Astrocyte of the cerebellum (primary cell): ENCODE measurements around the gene FUT6.

Experiments
- DNase-seq: peaks from one replicate; pipeline ENCODE4 v3.0.0-alpha.2; 2011; ENCODE audit warnings: low read depth
- H3K4me3 ChIP-seq: 2 replicates; pipeline ENCODE4 v1.5.1; 2011; ENCODE audit warnings: mild to moderate bottlenecking, low read depth, low read length, moderate library complexity
- CTCF ChIP-seq: IDR thresholded peaks from 2 replicates; pipeline ENCODE4 v1.5.1; 2012; ENCODE audit warnings: low read length, low read depth, moderate library complexity, mild to moderate bottlenecking; ENCODE audit errors: missing control alignments
- in situ Hi-C: cut with HindIII; loops from 2 replicates; pipeline ENCODE4 v1.10.0; 2017; ENCODE audit warnings: low sequenced_read_pairs

Gene FUT6

GRCh38 chr19:5801796-5802619, 37.5 kb downstream of the FUT6 start:
- TF ChIP-seq CTCF = no peak
- in situ Hi-C loops = no loop called here
- no peak for DNase-seq
- H3K4me3 ChIP-seq = no peak overlapping the region

GRCh38 chr19:5800361-5801270, 38.9 kb downstream of the FUT6 start:
- in situ Hi-C loops = no loop called here
- H3K4me3 ChIP-seq = no peak overlapping the region
- TF ChIP-seq CTCF = no peak

GRCh38 chr19:5799247-5800241, 40.0 kb downstream of the FUT6 start:
- in situ Hi-C loops = no loop called here
- no peak for TF ChIP-seq CTCF
- H3K4me3 ChIP-seq = no peak overlapping the region
- DNase-seq = no peak

More at GRCh38 chr19:5800361-5801270, 38.9 kb downstream of the FUT6 start:
- DNase-seq = no peak

DNA sequence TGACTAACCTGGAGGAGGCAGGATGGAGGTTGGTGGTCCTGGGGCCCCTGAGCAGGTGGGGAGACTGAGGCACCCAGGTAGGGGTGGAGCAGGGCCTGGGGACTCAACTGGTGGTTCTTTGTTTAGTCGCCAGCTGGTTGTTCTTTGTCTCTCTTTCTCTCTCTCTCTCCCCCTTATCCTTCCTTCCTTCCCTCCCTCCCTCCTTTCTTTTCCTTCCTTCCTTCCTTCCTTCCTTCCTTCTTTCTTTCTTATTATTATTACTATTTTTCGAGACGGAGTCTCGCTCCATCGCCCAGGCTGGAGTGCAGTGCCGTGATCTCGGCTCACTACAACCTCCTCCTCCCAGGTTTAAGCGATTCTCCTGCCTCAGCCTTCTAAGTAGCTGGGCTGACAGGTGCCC, 41.3 kb downstream of the FUT6 start:
- no peak overlapping the region for H3K4me3 ChIP-seq
- no peak for TF ChIP-seq CTCF
- no peak for DNase-seq
- in situ Hi-C loops = no loop called here

DNA sequence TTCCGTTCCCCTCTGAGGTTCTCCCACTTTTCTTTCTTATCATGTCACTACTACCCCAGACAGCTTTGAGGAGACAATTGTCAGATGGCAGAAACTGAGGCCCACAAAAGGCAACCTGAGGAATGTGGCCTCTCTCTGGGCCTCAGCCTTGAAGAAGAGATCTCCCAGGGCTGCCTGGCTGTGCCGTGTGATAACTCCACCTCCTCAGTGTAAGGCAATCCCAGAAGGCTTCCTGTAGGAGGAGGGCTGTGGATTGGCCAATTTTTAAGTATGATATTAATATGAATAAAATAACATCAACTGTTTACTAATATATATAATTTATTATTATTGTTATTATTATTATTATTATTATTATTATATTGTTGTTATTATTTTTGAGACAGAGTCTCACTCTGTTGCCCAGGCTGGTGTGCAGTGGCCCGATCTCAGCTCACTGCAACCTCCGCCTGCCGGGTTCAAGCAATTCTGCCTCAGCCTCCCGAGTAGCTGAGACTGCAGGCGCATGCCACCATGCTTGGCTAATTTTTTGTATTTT, 44.1 kb downstream of the FUT6 start:
- H3K4me3 ChIP-seq = no peak overlapping the region
- no peak for TF ChIP-seq CTCF
- DNase-seq = no peak
- in situ Hi-C loops = no loop called here
